Loucy (cell line): ENCODE data around the gene RIMBP2.

Experiments
- CTCF ChIP-seq: fragments of 200-600 bp; sonication (generic); conservative IDR thresholded peaks from 2 replicates; pipeline ENCODE4 v1.5.1; 2014; ENCODE audit warnings: mild to moderate bottlenecking, antibody characterized with exemption, low read length
- EZH2phosphoT487 ChIP-seq: fragments of 200-600 bp; IDR thresholded peaks from 2 replicates; pipeline ENCODE4 v1.6.1; 2018; ENCODE audit warnings: antibody characterized with exemption, mild to moderate bottlenecking, moderate library complexity, borderline replicate concordance

GRCh38 chr12:130483616-130484180, 232.4 kb downstream of the RIMBP2 start:
- no peak for TF ChIP-seq CTCF
- no peak for TF ChIP-seq EZH2phosphoT487
